ENCODE data around the gene EIF4G3.

EIF4G3 gene

GRCh38 chr1:20988943-20989342, 187.8 kb downstream of the EIF4G3 start:
- POLR2A ChIA-PET (ENCODE audit: low non-redundant PET): no interaction called here
- CTCF ChIA-PET: no interaction called here
- DNase-seq (ENCODE audit: low spot score): no peak
- no peak overlapping the region for H3K27ac ChIP-seq
- TF ChIP-seq CTCF (conservative IDR thresholded peaks at IDR 0.05; ENCODE audit: low read depth): no peak

GRCh38 chr1:20987831-20988825, 188.6 kb downstream of the EIF4G3 start:
- H3K27ac ChIP-seq: no peak overlapping the region
- no peak for TF ChIP-seq CTCF (conservative IDR thresholded peaks at IDR 0.05; ENCODE audit: low read depth)
- CTCF ChIA-PET: no interaction called here
- no peak for DNase-seq (ENCODE audit: low spot score)
- POLR2A ChIA-PET (ENCODE audit: low non-redundant PET): no interaction called here

DNA sequence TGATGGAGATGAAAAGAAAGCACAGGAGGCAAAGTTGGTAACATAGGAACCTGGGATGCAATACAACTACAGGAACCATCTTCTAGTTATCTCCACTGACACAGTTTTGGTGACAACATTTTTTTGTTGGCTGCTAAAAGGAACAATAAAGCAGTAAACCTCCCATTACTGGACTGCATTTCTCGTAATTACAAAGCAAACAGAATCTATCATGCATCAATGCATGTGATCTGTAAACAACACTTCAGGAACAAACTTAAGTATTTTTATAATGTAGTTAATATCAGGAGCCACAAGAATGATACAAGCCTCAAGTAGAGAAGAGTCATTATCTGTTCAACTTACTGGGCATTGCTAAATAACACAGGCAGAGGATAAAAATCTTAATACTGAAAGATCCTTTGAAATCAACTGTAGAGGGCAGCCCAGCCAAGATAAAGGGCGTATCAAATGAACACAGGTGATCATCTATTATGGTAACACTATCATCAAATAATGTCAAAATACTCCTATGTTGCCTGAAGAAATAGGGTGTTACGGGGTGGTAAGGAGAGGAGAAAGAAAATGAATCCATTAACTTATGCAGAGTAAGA, 193.3 kb downstream of the EIF4G3 start:
- no peak for TF ChIP-seq CTCF (conservative IDR thresholded peaks at IDR 0.05; ENCODE audit: low read depth)
- H3K27ac ChIP-seq: no peak overlapping the region
- ChIA-PET POLR2A (ENCODE audit: low non-redundant PET) (no interaction called here), CTCF (no interaction called here)
- no peak for DNase-seq (ENCODE audit: low spot score)

DNA sequence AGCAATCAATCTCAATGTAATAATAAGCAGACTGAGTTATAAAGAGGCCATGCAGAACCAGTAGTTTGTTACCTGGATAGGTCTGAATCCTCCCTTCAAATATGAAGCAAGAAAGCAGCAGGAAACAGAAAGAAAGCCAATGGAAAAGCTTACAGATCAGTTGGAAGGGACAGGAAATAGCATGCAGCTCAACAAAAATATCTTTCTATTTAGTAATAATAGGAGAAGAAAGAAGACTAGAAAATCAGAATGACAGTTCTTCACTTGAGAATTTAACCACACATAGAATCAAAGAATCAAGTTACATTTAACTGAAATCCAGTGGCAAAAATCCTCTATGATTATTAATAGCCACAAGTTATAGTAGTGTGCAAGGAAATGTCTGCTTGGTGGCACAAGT, 194.4 kb downstream of the EIF4G3 start:
- H3K27ac ChIP-seq: no peak overlapping the region
- CTCF ChIA-PET: no interaction called here
- no peak for TF ChIP-seq CTCF (conservative IDR thresholded peaks at IDR 0.05; ENCODE audit: low read depth)
- DNase-seq (ENCODE audit: low spot score): no peak
- POLR2A ChIA-PET (ENCODE audit: low non-redundant PET): no interaction called here

- CTCF ChIA-PET: interaction anchor here (0.6 to 3.9 kb wide), 3 partner anchors 192 to 213 kb away, joined by 3 to 13 read pairs (median 3); no protein-coding TSS in a partner anchor
- POLR2A ChIA-PET (ENCODE audit: low non-redundant PET): no interaction called here
- H3K27ac ChIP-seq: no peak overlapping the region
- no peak for DNase-seq (ENCODE audit: low spot score)
- 0 out of 2 replicates have a peak, but pooled peaks have one; percentile 19 for TF ChIP-seq CTCF (conservative IDR thresholded peaks at IDR 0.05; ENCODE audit: low read depth)
Measured at GRCh38 chr1:20981915-20982314, 194.8 kb downstream of the EIF4G3 start.

- ChIA-PET CTCF (interaction anchor here (0.6 to 3.9 kb wide), 3 partner anchors 188 to 238 kb away, joined by 3 to 13 read pairs (median 5); no protein-coding TSS in a partner anchor), POLR2A (ENCODE audit: low non-redundant PET) (no interaction called here)
- no peak for DNase-seq (ENCODE audit: low spot score)
- TF ChIP-seq CTCF (conservative IDR thresholded peaks at IDR 0.05; ENCODE audit: low read depth): no peak
- no peak overlapping the region for H3K27ac ChIP-seq
Measured at GRCh38 chr1:20980051-20980450, 196.6 kb downstream of the EIF4G3 start.
